GM19238 (cell line): ENCODE data around the gene GIMAP6.
"Not testable (repeated sequence)": the region's sequence is repeated elsewhere in the genome, so short reads cannot be mapped to it uniquely, and the experiment has no call there.

Experiments used
- DNase-seq: peaks from one replicate; pipeline ENCODE4 v3.0.0; 2011; ENCODE audit warnings: low spot score; ENCODE audit not compliant: insufficient read length

Gene GIMAP6

DNA sequence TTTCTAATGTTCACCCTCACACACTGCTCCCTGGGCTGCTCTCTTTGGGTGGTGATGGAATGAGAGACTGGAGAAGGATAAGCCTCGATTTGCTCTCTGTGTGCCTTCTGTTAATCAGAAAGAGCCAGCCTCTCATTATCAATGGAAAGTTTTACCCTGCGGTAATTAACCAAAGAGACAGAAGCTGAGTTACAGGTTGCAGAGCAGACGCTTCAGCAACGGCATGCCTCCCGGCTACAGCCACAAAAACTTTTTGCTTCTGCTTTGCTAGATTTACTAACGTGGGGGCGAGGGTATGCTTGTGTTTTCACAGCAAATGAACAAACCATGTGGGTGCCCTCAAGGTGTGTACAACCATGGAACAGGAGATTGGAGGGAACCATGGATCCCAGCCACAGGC lies 47.0 kb downstream of the GIMAP6 start:
- DNase-seq = no peak

GRCh38 chr7:150580638-150581394 lies 51.4 kb downstream of the GIMAP6 start:
- no peak for DNase-seq

- not testable (repeated sequence) for DNase-seq
Measured at GRCh38 chr7:150579979-150580637, 52.1 kb downstream of the GIMAP6 start.
